OCI-LY7 (cell line): ENCODE results near the gene ADD2.

Experiments
- EZH2phosphoT487 ChIP-seq: fragments of 200-600 bp; sonication (generic); IDR thresholded peaks from 2 replicates; pipeline ENCODE4 v1.6.1; 2018; ENCODE audit warnings: low read depth, borderline replicate concordance, mild to moderate bottlenecking, mixed run types, antibody characterized with exemption, low read length, moderate library complexity, mixed read lengths
- TF ChIP-seq, protein P1 (sequence below): fragments of 200-600 bp; sonication (generic); conservative IDR thresholded peaks from 2 replicates; pipeline ENCODE4 v1.5.1; 2014; ENCODE audit warnings: mild to moderate bottlenecking, antibody characterized with exemption, low read length, moderate library complexity, mixed read lengths

DNA sequence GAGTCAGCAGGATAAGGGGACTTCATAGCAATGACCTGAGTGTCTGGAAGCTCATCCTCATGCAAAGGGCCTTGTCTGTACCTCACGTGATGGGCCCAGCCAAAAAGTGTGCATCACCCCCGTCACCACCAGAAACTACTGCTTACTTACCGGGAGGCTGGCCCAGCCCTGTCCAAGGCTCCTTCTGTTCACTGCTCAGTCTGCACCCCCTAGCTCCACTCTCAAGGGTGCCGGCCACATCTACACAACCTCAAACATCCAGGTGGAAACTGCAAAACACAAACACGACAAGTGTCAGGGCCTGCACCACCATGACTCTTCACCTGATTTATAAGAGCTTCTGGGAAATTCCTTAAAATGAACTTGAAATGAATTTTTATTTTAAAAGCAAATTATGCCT, 55.1 kb downstream of the ADD2 start:
- TF ChIP-seq, protein P1, sequence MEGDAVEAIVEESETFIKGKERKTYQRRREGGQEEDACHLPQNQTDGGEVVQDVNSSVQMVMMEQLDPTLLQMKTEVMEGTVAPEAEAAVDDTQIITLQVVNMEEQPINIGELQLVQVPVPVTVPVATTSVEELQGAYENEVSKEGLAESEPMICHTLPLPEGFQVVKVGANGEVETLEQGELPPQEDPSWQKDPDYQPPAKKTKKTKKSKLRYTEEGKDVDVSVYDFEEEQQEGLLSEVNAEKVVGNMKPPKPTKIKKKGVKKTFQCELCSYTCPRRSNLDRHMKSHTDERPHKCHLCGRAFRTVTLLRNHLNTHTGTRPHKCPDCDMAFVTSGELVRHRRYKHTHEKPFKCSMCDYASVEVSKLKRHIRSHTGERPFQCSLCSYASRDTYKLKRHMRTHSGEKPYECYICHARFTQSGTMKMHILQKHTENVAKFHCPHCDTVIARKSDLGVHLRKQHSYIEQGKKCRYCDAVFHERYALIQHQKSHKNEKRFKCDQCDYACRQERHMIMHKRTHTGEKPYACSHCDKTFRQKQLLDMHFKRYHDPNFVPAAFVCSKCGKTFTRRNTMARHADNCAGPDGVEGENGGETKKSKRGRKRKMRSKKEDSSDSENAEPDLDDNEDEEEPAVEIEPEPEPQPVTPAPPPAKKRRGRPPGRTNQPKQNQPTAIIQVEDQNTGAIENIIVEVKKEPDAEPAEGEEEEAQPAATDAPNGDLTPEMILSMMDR, result no peak
- no peak for TF ChIP-seq EZH2phosphoT487
